Measurements from ENCODE around the gene MUC6. TPM values are rescaled to one million over a fixed set of nuclear protein-coding genes. Genes with fewer than 3 reads are reported as not detected.

Gene MUC6
- total and polyA plus RNA-seq, 9 of the 15 experiments (the other 6 are each of a cell fraction or from before 2014, with no cell fraction given), result not detected

DNA sequence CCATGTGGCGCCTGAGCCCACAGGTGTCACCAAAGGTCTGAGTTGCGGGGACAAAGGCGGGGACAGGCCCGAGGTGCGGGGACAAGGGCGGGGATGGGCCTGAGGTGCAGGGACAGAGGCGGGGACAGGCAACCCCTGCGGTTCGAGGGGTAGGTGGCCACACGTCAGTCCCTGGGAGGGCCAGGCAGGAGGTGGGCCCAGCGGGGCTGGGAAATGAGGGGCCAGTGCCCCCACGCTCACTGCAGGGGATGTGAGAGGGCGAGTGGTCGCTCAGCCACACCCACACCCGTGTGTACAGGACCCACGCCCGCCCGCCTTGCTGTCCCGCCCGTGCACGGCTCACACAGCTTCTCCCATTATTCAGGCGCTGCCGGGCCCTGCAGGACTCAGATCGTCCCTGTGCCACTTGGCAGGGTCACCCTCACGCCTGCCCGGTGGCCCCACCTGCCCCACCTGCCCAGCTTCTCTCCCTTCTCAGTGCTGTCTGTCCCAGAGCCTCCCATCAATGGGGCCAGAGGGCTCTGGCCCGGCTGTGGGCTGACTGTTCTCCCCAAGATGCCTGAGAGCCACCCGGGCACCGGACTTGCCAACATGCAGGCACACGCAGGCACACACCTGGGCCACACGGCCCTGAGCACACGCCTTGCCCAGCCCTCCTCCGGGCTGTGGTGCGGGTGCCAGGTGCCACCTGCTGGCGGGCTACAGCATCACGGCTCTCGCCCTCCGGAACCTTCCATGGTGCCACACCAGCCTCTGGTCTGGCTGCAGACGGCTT, 14.2 kb upstream of the MUC6 start (continued):
- TF ChIP-seq, protein P1, sequence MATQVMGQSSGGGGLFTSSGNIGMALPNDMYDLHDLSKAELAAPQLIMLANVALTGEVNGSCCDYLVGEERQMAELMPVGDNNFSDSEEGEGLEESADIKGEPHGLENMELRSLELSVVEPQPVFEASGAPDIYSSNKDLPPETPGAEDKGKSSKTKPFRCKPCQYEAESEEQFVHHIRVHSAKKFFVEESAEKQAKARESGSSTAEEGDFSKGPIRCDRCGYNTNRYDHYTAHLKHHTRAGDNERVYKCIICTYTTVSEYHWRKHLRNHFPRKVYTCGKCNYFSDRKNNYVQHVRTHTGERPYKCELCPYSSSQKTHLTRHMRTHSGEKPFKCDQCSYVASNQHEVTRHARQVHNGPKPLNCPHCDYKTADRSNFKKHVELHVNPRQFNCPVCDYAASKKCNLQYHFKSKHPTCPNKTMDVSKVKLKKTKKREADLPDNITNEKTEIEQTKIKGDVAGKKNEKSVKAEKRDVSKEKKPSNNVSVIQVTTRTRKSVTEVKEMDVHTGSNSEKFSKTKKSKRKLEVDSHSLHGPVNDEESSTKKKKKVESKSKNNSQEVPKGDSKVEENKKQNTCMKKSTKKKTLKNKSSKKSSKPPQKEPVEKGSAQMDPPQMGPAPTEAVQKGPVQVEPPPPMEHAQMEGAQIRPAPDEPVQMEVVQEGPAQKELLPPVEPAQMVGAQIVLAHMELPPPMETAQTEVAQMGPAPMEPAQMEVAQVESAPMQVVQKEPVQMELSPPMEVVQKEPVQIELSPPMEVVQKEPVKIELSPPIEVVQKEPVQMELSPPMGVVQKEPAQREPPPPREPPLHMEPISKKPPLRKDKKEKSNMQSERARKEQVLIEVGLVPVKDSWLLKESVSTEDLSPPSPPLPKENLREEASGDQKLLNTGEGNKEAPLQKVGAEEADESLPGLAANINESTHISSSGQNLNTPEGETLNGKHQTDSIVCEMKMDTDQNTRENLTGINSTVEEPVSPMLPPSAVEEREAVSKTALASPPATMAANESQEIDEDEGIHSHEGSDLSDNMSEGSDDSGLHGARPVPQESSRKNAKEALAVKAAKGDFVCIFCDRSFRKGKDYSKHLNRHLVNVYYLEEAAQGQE (IDR thresholded peaks at IDR 0.05; ENCODE audit: borderline replicate concordance), result peak; percentile 86
- TF ChIP-seq, protein P1 (CRISPR knock-in tag; IDR thresholded peaks at IDR 0.05; ENCODE audit: low read depth), result no peak
- TF ChIP-seq YY1 (IDR thresholded peaks at IDR 0.05; ENCODE audit: borderline replicate concordance in 1 of 3, control insufficient read depth in 1 of 3, extremely low read depth in 1 of 3, insufficient read depth in 3 of 3, insufficient read length in 1 of 3, insufficient replicate concordance in 2 of 3, low read depth in 1 of 3, low read length in 2 of 3), result peak in 2 of 3 experiments; percentile 12 to 23
- TF ChIP-seq ZNF263 (CRISPR knock-in tag; IDR thresholded peaks at IDR 0.05; ENCODE audit: borderline replicate concordance), result 0 out of 2 replicates have a peak, but pooled peaks have one; percentile 12
- 0 out of 2 replicates have a peak, but pooled peaks have one; percentile 12 for TF ChIP-seq ETV1 (tag; conservative IDR thresholded peaks at IDR 0.05; ENCODE audit: low read depth)
- TF ChIP-seq FIP1L1 (IDR thresholded peaks at IDR 0.05; ENCODE audit: low read depth, low read length, poor library complexity, severe bottlenecking), result peak; percentile 46
- TF ChIP-seq MYC (IDR thresholded peaks at IDR 0.05; ENCODE audit: low read depth, low read length), result 0 out of 2 replicates have a peak, but pooled peaks have one; percentile 34
- TF ChIP-seq MYC (CRISPR knock-in tag; IDR thresholded peaks at IDR 0.05; ENCODE audit: borderline replicate concordance, low read depth), result no peak
- no peak for TF ChIP-seq LCOR (CRISPR knock-in tag; IDR thresholded peaks at IDR 0.05)
- no peak for TF ChIP-seq FOS (IDR thresholded peaks at IDR 0.05; ENCODE audit: extremely low read depth, insufficient read length)
- 0 out of 2 replicates have a peak, but pooled peaks have one; percentile 18 for TF ChIP-seq RBFOX2 (IDR thresholded peaks at IDR 0.05; ENCODE audit: low read depth, low read length)
- TF ChIP-seq SMC3 (conservative IDR thresholded peaks at IDR 0.05; ENCODE audit: insufficient read depth, low read depth, low read length), result peak; percentile 95
- 0 out of 2 replicates have a peak, but pooled peaks have one; percentile 21 for TF ChIP-seq ZFX (CRISPR knock-in tag; IDR thresholded peaks at IDR 0.05)
- TF ChIP-seq HNRNPL (IDR thresholded peaks at IDR 0.05; ENCODE audit: low read depth, low read length), result peak; percentile 77; the same call in 1 of the 2 replicates
- TF ChIP-seq, protein P2, sequence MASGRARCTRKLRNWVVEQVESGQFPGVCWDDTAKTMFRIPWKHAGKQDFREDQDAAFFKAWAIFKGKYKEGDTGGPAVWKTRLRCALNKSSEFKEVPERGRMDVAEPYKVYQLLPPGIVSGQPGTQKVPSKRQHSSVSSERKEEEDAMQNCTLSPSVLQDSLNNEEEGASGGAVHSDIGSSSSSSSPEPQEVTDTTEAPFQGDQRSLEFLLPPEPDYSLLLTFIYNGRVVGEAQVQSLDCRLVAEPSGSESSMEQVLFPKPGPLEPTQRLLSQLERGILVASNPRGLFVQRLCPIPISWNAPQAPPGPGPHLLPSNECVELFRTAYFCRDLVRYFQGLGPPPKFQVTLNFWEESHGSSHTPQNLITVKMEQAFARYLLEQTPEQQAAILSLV (tag; IDR thresholded peaks at IDR 0.05), result no peak
- TF ChIP-seq MAZ (CRISPR knock-in tag; conservative IDR thresholded peaks at IDR 0.05 in 1 of 2, IDR thresholded peaks at IDR 0.05 in 1 of 2), result peak; percentile 47 to 62; a peak in 2 of 4 replicates
- no peak for TF ChIP-seq TRIM24 (IDR thresholded peaks at IDR 0.05)
- no peak for TF ChIP-seq CHD2 (IDR thresholded peaks at IDR 0.05; ENCODE audit: low read depth, low read length)

Data from K562 (cell line).